Activated CD8-positive, alpha-beta memory T cell treated with anti-CD3 and anti-CD28 coated beads, Interleukin-2, amount 50 U/mL, for 24 hours (primary cell): ENCODE data around the gene ETV6.

Experiments used
- DNase-seq: peaks from one replicate; pipeline ENCODE4 v3.0.0-alpha.2; 2020; ENCODE audit errors: extremely low read depth

The ETV6 gene

DNA sequence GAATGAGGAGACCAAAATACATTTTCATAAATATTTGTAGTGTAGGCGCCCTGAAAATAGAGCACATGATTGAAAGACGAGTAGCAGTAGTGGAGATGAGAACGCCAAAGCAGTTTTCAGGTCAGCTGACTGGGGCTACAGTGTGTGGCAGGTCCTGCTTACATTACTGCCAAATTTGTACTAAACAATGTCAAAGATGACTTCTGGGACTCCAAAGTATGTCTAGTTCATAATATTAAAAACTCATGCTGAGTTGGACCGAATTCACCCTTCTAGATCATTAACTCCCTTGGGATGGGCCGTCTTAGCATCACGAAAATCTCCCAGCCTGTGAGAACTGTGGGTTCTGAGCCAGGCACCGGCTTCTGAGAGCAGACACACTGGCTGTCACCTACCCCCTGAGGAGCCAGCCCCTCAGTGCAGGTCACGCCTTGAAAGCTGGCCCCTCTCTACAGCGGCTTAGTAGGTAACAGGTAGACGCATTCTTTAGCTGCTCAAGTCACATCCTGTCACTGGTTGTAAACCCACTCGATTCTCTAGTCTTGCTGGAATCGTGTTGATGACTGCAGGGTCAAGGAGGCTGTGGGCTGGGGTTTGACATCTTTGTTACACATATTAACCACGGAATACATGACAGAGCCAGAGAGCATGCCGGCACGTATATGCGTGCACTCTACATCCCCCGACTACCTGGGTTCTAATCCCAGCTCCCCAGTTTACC is 210.4 kb downstream of the ETV6 start:
- no peak for DNase-seq

GRCh38 chr12:11861155-11861863 is 211.8 kb downstream of the ETV6 start:
- DNase-seq, result no peak

- no peak for DNase-seq
Measured at GRCh38 chr12:11861864-11862600, 212.6 kb downstream of the ETV6 start.

DNA sequence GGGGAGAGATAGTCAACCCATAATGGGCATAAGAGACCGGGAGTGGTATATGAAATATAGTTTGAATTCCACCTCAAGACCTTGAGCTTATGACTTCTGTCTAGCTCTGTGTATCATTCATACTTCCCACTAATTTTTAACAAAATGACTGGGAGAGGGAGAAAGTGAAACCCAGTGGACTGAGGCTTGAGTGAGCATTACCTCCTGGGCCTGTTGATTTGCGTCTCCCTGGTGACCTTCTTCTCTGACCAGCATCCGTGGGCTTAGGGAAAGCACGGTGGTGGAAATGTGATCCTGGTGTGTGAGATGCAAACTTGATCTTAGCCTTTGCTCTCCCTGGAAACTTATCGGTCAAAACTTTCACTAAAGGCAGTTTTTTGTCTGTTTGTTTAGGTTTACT is 213.3 kb downstream of the ETV6 start:
- no peak for DNase-seq

DNA sequence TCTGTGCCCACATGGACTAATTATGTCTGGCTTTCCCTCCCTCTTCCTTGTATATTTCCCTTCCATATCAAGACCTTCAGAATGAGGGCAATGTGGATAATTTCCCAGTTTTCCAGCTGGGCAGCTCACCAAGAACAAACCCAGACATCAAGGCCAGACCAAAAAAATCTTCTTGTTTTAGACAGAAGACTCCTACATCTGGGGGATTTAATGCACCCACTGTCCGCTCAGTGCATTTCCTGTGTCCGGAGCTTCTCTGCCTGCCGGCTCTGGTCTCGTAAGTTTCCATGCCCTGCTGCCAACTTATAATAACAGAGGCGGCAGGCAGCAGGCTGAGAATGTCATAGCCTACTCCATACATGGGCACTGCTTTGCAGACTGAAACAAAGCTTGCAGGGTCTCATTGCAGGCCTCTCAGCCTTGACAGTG is 214.0 kb downstream of the ETV6 start:
- no peak for DNase-seq

GRCh38 chr12:11863988-11864387 is 214.5 kb downstream of the ETV6 start:
- no peak for DNase-seq

DNA sequence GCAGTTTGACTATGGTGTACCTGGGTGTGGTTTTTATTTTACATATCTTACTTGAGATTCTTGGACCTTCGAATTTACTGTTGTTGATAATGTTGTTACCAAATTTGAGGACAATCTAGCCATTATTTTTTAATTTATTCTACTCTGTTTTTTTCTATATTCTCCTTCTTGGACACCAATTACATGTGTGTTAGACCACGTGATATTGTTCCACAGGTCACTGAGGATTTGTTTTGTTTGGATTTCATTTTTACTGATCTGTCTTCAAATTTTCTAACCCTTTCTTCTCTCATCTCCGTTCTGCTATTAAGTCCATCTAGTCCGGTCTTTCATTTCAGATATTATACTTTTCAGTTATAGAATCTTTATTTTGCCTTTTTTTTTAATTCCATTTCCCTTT is 216.3 kb downstream of the ETV6 start:
- no peak for DNase-seq

GRCh38 chr12:11868027-11868426 is 218.6 kb downstream of the ETV6 start:
- no peak for DNase-seq

GRCh38 chr12:11869406-11869805 is 219.9 kb downstream of the ETV6 start:
- no peak for DNase-seq

DNA sequence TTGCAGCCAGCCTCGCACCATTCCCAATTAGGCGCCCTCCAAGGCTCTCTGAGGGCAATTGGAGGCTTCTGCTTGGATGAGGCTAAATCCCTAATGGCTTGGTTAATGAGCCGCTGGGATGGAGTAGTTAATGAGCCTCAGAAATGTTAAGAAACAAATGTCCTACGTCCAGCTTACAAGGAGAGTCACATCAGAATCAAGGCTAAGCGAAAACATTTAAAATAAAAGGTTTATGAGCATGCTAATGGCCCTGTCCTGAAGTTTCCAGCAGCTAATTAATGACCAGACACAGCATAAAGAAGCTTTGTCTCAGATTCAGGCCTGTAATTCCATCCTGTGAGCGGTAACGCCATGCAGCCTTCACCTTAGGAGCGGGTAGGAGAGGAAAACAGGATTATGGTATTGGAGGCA is 220.6 kb downstream of the ETV6 start:
- DNase-seq, result no peak

GRCh38 chr12:11872055-11872454 is 222.6 kb downstream of the ETV6 start:
- no peak for DNase-seq

GRCh38 chr12:11875414-11875935 is 226.0 kb downstream of the ETV6 start:
- DNase-seq, result no peak

DNA sequence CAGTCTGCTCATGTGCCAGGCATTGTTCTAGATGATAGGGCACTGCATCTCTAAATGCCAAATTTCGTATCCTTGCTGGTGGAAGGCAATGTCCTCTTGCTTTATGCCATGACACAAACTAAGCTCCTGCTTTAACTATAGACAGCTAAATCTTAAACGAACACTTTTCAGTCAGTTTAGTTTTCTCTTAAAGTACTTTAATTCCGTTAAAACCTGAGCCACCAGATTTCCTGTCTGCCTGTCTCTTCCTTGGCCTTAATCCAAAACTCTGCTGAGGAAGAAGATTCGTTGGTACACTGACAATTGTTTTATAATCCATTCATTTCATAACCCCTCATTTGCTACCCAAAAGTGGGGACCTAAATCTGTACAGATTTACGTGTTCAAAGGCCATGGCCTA is 226.8 kb downstream of the ETV6 start:
- no peak for DNase-seq

GRCh38 chr12:11877102-11877826 is 227.8 kb downstream of the ETV6 start:
- no peak for DNase-seq

- no peak for DNase-seq
Measured at GRCh38 chr12:11877869-11878780, 228.7 kb downstream of the ETV6 start.

DNA sequence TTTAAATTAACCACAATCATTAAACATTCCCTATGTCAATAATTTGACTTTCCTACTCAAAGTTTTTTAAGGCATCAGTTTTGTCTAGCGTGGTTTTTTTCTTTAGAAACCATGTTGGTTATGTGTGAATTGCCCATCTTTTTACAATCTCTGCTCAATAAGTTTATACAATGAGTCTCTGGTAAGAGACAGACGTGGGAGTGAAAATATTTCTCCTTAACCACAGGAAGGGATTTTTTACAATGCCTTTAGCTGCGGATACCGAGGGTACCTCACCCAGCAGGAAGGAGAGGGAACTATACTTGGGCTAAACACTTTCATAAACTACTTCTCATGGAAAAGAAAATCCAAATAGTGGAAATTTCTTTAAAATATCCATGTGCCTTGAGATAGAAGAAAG is 229.8 kb downstream of the ETV6 start:
- DNase-seq, result no peak

- DNase-seq, result no peak
Measured at GRCh38 chr12:11880381-11880780, 230.9 kb downstream of the ETV6 start.

- no peak for DNase-seq
Measured at GRCh38 chr12:11881835-11882234, 232.4 kb downstream of the ETV6 start.

DNA sequence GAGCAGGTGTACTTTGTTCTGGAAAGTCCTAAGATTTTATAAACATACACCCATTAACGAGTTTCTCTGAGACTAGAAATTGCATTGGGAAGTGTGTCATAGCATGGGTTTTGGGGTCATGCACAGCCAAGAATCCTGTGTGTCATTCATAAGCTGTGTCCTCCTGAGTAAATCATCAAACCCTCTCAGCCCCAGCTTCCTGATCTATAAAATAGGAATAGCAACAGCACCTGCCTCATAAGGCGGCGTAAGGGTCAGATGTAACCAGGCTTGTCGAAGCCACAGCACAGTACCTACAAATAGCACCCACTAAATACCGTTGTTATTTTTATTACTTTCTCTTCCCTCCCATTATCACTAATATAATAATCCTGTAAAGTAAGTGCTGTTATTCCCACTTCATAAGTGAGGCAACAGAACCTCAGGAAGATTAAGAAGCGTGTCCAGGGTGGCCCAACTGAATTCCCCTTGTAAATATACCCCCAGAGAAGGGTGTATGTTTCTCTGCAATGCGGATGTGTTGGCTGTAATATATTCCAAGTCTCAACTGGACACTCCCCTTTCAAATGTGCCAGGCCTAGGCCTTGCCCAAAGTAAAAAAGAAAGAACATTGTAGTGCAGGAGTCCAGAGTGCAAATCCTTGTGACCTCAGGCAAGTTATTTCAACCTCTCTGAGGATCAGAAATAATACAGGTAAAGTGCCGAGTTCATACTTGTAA is 233.0 kb downstream of the ETV6 start:
- no peak for DNase-seq

GRCh38 chr12:11884116-11884515 is 234.6 kb downstream of the ETV6 start:
- no peak for DNase-seq
